OCI-LY1 (cell line): ENCODE data around the gene ARHGEF17.

Experiments
- EZH2 ChIP-seq: fragments of 200-600 bp; sonication (generic), shearing (Covaris generic); IDR thresholded peaks from 2 replicates; pipeline ENCODE4 v1.8.0; 2017; ENCODE audit warnings: borderline replicate concordance, mixed run types, mild to moderate bottlenecking, antibody characterized with exemption, low read length, moderate library complexity, mixed read lengths
- TF ChIP-seq, protein P1 (sequence below): fragments of 200-600 bp; sonication (generic), shearing (Covaris generic); IDR thresholded peaks from 2 replicates; pipeline ENCODE4 v1.5.1; 2017; ENCODE audit warnings: mild to moderate bottlenecking, antibody characterized with exemption, low read length, moderate library complexity, mixed read lengths

- TF ChIP-seq, protein P1, sequence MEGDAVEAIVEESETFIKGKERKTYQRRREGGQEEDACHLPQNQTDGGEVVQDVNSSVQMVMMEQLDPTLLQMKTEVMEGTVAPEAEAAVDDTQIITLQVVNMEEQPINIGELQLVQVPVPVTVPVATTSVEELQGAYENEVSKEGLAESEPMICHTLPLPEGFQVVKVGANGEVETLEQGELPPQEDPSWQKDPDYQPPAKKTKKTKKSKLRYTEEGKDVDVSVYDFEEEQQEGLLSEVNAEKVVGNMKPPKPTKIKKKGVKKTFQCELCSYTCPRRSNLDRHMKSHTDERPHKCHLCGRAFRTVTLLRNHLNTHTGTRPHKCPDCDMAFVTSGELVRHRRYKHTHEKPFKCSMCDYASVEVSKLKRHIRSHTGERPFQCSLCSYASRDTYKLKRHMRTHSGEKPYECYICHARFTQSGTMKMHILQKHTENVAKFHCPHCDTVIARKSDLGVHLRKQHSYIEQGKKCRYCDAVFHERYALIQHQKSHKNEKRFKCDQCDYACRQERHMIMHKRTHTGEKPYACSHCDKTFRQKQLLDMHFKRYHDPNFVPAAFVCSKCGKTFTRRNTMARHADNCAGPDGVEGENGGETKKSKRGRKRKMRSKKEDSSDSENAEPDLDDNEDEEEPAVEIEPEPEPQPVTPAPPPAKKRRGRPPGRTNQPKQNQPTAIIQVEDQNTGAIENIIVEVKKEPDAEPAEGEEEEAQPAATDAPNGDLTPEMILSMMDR = no peak
- no peak for TF ChIP-seq EZH2
Observed at GRCh38 chr11:73414977-73415651, 107.0 kb downstream of the ARHGEF17 start.
